Measurements from ENCODE around the gene BANF2.
A peak's percentile ranks its signal among the peaks of the same experiment; 100 is the strongest.
"Not testable (repeated sequence)": the region's sequence is repeated elsewhere in the genome, so short reads cannot be mapped to it uniquely, and the experiment has no call there.

BANF2 gene

DNA sequence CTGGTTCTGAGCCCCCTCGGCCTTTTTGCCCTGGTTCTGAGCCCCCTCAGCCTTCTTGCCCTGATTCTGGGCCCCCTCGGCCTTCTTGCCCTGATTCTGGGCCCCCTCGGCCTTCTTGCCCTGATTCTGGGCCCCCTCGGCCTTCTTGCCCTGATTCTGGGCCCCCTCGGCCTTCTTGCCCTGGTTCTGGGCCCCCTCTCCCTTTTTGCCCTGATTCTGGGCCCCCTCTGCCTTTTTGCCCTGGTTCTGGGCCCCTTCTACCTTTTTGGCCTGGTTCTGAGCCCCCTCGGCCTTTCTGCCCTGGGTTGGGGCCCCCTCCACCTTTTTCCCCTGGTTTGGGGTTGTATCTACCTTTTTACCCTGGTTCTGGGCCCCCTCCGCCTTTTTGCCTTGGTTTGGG lies 40.4 kb upstream of the BANF2 start:
- not testable (repeated sequence) for H3K9me3 Mint-ChIP-seq, H3K27ac Mint-ChIP-seq

DNA sequence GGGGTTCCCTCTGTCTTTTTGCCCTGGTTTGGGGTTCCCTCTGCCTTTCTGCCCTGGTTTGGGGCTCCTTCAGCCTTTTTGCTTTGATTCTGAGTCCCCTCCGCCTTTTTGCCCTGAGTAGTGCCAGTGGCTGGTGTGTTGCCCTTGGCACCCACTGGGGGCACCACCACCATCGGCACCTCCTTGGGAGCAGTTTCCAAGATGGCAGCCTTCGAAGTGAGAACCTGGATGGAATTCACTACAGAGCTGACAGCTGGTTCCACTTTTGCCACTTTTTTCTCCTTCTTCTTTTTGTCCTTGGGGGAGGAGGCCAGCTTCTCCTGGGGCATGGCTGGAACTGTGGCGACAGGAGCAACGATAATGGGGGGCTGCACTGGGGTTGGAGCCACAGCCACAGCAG lies 40.0 kb upstream of the BANF2 start:
- no peaks in the 10 kb centered on the region for H3K27me3 Mint-ChIP-seq
- peaks cover 37 to 48% of the 10 kb centered on the region in 2 donors for H3K36me3 Mint-ChIP-seq
- H3K4me3 Mint-ChIP-seq: no peak overlapping the region
- H3K27ac Mint-ChIP-seq: peak overlapping the region; percentile 76
- H3K4me1 Mint-ChIP-seq: peaks cover 40 to 82% of the 10 kb centered on the region in 2 donors
- ATAC-seq (replicated peaks) (no peak), DNase-seq (no peak)
- H3K9me3 Mint-ChIP-seq: peaks cover 3 to 4% of the 10 kb centered on the region in 2 donors

More for the DNA sequence above, 40.4 kb upstream of the BANF2 start:
- Mint-ChIP-seq H3K36me3 (peaks cover 41 to 52% of the 10 kb centered on the region in 2 donors), H3K4me1 (peaks cover 36 to 83% of the 10 kb centered on the region in 2 donors)
- ATAC-seq (replicated peaks); H3K4me3 Mint-ChIP-seq; H3K27me3 Mint-ChIP-seq; DNase-seq: not testable (repeated sequence)

DNA sequence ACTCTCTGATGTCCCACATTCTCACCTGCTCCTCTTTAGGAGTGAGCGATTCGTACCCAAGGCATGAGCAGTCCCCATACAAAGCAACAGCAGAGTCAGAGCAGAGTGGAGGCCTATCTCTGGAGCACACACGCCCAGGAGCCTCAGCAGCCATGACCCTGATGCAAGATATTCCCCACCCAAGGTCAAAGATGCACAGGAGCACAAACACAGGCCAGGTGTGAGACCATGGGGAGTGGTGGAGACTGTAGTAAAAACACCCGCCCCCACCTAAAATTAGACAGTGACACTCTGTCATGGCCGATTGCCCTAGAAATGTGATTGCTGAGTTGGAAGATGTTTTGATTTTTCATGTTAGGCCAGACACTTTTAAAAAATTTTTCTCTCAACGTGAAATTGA lies 39.1 kb upstream of the BANF2 start:
- DNase-seq: no peak
- Mint-ChIP-seq H3K4me3 (peak overlapping the region in 1 of 2 donors; percentile 39), H3K27me3 (no peaks in the 10 kb centered on the region), H3K4me1 (peaks cover 41 to 83% of the 10 kb centered on the region in 2 donors), H3K27ac (peak overlapping the region; percentile 65), H3K9me3 (peaks cover 3 to 4% of the 10 kb centered on the region in 2 donors), H3K36me3 (peaks cover 37 to 44% of the 10 kb centered on the region in 2 donors)
- no peak for ATAC-seq (replicated peaks)

DNA sequence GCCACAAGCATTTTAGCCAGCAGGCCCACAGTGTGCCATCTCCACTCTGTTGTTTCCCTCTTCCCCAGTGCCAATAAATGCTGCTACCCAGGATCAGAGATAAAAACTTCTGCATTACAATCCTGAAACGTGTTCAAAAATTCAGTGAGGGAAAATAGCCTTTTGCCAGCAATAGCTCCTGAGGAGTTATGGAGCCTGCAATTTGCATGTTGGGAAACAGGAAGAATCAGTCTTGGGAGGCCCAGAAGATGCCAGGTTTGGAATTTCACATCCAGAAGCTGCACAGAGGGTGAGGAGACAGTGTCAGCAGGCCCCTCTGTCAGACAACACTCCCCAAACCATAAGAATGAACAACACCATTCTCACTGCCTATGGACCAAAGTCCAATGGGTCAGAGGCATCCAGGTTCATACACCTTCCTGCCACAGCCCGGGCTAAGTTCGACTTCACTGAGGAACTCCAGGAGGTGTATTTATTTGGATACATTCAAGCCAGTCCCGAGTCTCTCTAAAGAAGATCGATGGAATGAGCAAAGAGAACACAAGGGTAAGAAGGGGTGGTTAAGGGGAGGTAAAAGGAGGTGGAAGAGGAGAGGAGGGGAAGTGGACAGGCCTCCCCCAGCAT lies 38.5 kb upstream of the BANF2 start:
- ATAC-seq (replicated peaks) (no peak), DNase-seq (no peak)
- no peaks in the 10 kb centered on the region for H3K27me3 Mint-ChIP-seq
- H3K9me3 Mint-ChIP-seq: peaks cover 3 to 4% of the 10 kb centered on the region in 2 donors
- H3K4me1 Mint-ChIP-seq: peaks cover 45 to 84% of the 10 kb centered on the region in 2 donors
- H3K36me3 Mint-ChIP-seq: peaks cover 37 to 44% of the 10 kb centered on the region in 2 donors
- H3K4me3 Mint-ChIP-seq: no peak overlapping the region
- H3K27ac Mint-ChIP-seq: peak overlapping the region; percentile 89

DNA sequence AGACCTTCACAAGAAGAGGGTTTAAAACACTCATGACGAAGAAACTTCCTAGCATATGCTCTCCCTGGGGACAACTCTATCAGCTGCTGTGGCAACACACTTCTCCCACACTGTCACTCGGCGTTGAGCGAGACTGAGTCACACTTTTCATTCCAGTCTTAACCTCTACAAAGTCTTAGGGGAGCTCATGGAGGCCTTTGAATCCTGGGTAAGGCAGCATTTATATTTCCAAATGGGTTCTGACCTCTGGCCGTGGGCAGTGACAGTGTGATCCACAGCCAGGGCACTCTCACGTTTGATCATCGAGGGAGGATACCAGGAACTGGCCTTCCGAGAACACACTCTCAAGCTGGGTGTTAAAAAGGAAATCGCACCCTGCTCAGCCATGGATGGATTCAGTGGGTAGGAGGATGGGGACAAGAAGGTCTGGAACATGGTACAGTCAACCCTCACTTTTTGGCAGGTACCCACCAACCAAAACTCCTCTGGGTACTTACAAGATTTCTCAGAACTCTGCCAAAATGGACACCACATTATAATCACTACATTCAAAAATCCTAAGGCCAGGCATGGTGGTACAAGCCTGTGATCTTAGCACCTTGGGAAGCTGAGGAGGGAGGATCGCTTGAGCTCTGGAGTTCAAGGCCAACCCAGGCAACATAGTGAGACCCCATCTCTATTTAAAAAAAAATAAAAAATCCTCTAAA lies 37.3 kb upstream of the BANF2 start:
- ATAC-seq (replicated peaks) (peak; percentile 92 to 93), DNase-seq (peak; percentile 70)
- Mint-ChIP-seq H3K4me3 (peak overlapping the region; percentile 41 to 55), H3K36me3 (peaks cover 32 to 38% of the 10 kb centered on the region in 2 donors), H3K27ac (peak overlapping the region; percentile 89), H3K9me3 (peaks cover 3 to 4% of the 10 kb centered on the region in 2 donors), H3K4me1 (peaks cover 46 to 77% of the 10 kb centered on the region in 2 donors), H3K27me3 (no peaks in the 10 kb centered on the region)

DNA sequence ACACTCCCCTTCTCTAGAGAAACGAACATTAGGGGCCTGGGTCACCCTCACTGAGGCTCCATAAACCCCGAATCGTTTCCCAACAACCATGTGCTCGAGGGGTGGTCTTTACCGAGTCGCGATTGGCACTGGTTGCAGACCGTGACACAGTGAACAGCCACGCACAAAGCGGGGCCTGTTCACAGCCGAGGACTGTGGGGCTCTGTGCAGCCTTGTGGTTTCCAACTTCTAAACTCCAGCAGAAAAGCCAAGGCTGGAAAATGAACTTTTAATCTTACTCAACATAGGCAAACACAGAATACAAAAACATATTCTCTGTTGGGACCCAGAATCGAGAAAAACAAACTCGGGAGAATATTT lies 36.7 kb upstream of the BANF2 start:
- Mint-ChIP-seq H3K4me1 (peaks cover 45 to 77% of the 10 kb centered on the region in 2 donors), H3K4me3 (no peak overlapping the region), H3K36me3 (peaks cover 32 to 38% of the 10 kb centered on the region in 2 donors), H3K9me3 (peaks cover 3 to 4% of the 10 kb centered on the region in 2 donors), H3K27ac (no peak overlapping the region), H3K27me3 (no peaks in the 10 kb centered on the region)
- DNase-seq: no peak
- ATAC-seq (replicated peaks): no peak

DNA sequence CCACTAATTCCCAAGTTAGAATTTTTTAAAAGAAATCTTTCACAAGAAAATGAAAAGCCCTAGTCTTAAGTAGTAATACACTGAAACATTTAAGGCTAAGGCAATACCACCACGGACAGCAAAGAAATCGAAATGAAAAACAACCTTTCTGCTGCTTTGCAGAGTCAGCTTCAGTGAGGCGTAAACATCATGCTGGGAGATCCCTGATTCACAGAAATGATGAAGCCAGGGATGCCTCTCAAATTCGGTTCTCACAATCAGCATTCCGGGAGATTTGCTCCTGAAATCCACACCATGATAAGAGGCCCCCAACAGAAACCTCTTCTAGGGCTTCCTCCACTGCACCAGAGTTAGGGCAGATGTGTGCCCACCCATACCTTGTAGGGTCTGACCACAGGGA lies 36.3 kb upstream of the BANF2 start:
- Mint-ChIP-seq H3K4me3 (no peak overlapping the region), H3K27ac (no peak overlapping the region), H3K27me3 (no peaks in the 10 kb centered on the region)

DNA sequence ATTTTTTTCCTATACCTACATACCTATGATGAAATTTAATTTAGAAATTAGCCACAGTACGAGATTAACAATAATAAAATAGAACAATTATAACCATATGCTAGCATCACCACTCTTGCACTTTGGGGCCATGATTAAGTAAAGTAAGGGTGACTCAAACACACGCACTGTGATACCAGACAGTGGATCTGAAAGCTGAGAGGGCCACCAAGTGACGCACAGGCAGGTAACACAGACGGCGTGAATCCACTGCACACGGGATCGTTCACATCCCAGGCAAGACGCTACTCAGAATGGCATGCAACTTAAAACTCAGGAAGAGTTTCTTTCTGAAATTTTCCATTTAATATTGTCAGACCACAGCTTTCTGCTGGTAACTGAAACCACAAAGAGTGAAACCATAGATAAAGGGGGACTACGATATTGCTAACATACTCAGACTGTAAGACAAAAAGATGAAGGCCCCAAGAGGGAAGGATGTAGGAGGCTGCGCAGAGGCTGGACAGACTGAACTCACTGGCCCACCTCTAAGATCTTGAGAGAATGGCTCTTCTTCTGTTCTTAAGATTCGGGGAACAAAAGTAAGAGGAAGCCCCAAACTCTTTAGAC lies 35.6 kb upstream of the BANF2 start:
- peak; percentile 50 to 52 for ATAC-seq (replicated peaks)

More for the DNA sequence above, 36.3 kb upstream of the BANF2 start:
- DNase-seq (no peak), ATAC-seq (replicated peaks) (no peak)
- peaks cover 31 to 38% of the 10 kb centered on the region in 2 donors for H3K36me3 Mint-ChIP-seq
- H3K4me1 Mint-ChIP-seq: peaks cover 44 to 75% of the 10 kb centered on the region in 2 donors
- H3K9me3 Mint-ChIP-seq: peaks cover 3 to 4% of the 10 kb centered on the region in 2 donors

DNA sequence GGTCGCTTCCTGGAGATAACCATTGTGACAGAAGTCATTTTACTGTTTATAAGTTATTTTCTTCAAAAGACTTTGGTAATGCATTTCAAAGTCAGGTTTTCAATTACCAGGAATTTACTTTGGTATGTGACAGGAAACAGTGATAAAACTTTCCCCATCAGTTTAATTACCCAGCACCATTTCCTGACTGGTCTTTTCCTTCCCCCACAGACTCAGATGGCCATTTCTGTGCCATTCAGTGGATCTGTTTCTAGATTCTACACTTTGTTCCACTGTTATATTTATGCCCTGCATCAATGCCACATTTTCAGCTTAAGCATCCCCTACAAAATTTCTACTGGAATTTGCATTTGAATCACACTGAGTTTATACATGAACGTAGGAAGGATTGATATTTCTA lies 34.0 kb upstream of the BANF2 start:
- DNase-seq (no peak), ATAC-seq (replicated peaks) (no peak)
- Mint-ChIP-seq H3K9me3 (no peaks in the 10 kb centered on the region), H3K36me3 (peaks cover 18 to 33% of the 10 kb centered on the region in 2 donors), H3K27me3 (no peaks in the 10 kb centered on the region), H3K4me1 (peaks cover 39 to 72% of the 10 kb centered on the region in 2 donors), H3K4me3 (no peak overlapping the region), H3K27ac (peak overlapping the region; percentile 2)

More for the DNA sequence above, 35.6 kb upstream of the BANF2 start:
- no peak for DNase-seq
- Mint-ChIP-seq H3K36me3 (peaks cover 28 to 39% of the 10 kb centered on the region in 2 donors), H3K4me3 (peak overlapping the region; percentile 54), H3K9me3 (no peaks in the 10 kb centered on the region), H3K27ac (peak overlapping the region; percentile 79), H3K27me3 (no peaks in the 10 kb centered on the region), H3K4me1 (peaks cover 44 to 79% of the 10 kb centered on the region in 2 donors)

DNA sequence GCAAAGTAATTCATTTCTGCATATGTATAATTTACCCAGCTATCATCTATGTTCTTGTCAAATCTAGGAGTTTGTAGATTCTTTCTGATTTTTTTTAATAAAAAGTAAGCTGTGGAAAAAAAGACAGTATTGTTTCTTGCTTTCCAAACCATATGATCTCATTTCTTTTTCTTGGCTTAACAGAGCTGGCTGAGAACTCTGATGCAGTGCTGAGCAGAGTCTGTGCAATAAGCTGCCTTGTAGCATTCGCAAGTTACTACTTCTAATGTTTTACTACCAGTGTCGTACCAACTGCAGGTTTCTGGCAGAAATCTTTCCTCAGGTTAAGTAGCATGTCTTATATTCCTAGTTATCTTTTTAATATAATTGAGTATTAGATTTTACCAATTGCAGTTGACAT lies 33.3 kb upstream of the BANF2 start:
- no peaks in the 10 kb centered on the region for H3K27me3 Mint-ChIP-seq
- H3K9me3 Mint-ChIP-seq: no peaks in the 10 kb centered on the region
- H3K27ac Mint-ChIP-seq: no peak overlapping the region
- no peak for DNase-seq
- H3K4me1 Mint-ChIP-seq: peaks cover 39 to 72% of the 10 kb centered on the region in 2 donors
- no peak overlapping the region for H3K4me3 Mint-ChIP-seq
- no peak for ATAC-seq (replicated peaks)
- H3K36me3 Mint-ChIP-seq: peaks cover 25 to 38% of the 10 kb centered on the region in 2 donors

DNA sequence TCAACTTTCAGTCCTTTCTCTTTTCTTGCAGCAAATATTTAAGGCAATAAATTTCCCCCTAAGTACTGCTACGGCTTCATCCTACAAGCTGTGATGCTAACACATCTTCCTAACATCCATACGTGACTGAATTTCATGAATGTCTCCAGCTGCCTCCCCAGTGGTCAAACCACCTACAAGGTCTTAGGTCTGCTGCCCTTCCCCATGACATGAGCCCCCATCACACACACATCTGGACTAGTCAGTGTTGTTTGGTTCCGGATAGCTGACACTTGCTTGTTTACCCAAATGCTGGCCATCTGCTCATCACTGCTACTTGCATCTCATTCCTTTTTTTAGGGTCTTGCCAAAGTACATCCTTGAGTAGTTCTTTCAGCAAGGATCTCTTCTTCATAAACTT lies 32.3 kb upstream of the BANF2 start:
- peaks cover 34 to 68% of the 10 kb centered on the region in 2 donors for H3K4me1 Mint-ChIP-seq
- DNase-seq (no peak), ATAC-seq (replicated peaks) (no peak)
- H3K27me3 Mint-ChIP-seq: no peaks in the 10 kb centered on the region
- H3K9me3 Mint-ChIP-seq: no peaks in the 10 kb centered on the region
- H3K4me3 Mint-ChIP-seq: no peak overlapping the region
- H3K36me3 Mint-ChIP-seq: peaks cover 27 to 35% of the 10 kb centered on the region in 2 donors
- H3K27ac Mint-ChIP-seq: no peak overlapping the region

DNA sequence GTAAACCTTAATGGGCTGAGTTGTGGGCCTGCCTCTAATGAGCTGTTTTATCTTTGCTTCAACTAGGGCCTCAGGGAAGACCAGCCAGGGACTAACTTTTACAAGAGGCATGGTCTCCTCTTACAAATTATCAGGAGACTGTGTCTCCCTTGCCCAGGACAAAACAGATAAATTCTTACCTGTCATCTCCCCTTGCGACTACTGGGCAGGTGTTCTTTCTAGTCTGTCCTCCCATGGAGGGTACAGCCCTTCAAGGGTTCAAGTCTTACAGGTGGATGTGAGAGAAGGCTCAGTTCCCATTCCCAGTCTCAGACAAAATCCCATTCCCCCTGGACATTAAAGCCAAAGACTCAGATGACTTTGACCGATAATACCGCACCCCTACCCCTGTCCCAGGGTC lies 31.3 kb upstream of the BANF2 start:
- Mint-ChIP-seq H3K36me3 (peaks cover 30 to 34% of the 10 kb centered on the region in 2 donors), H3K9me3 (no peaks in the 10 kb centered on the region), H3K4me3 (no peak overlapping the region), H3K27me3 (no peaks in the 10 kb centered on the region), H3K4me1 (peaks cover 36 to 67% of the 10 kb centered on the region in 2 donors), H3K27ac (peak overlapping the region; percentile 26)
- no peak for ATAC-seq (replicated peaks)
- DNase-seq: no peak

DNA sequence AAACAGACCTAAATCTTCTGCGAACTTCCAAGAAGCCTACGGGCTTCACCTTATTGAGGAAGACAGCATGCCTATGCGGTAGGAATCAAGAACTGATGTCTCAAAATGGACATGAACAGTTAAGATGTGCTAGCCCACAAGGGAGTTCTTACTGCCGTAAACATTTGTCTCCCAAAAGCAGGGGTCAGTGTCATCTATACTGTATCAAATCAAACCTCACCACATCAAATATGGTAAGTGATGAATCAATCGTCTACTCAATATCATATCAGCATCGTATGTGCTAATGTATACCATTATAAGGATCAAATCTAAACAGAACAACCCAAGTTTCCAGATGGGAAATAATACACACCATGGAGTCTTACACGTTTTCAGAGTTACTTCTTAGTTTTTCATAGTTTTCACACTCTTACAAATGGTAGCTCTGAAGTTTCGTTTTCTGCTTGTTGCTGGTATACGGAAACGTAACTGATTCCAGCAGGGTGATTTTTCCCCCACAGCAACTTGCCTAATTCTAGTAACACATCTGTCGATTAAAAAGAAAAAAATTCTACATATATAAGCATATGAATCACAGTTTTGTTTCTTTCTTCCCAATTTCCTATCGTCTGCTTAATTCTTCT lies 30.3 kb upstream of the BANF2 start:
- Mint-ChIP-seq H3K4me3 (no peak overlapping the region), H3K9me3 (no peaks in the 10 kb centered on the region), H3K27ac (no peak overlapping the region), H3K27me3 (no peaks in the 10 kb centered on the region), H3K4me1 (peaks cover 35 to 67% of the 10 kb centered on the region in 2 donors), H3K36me3 (peaks cover 33 to 38% of the 10 kb centered on the region in 2 donors)
- ATAC-seq (replicated peaks) (no peak), DNase-seq (no peak)

DNA sequence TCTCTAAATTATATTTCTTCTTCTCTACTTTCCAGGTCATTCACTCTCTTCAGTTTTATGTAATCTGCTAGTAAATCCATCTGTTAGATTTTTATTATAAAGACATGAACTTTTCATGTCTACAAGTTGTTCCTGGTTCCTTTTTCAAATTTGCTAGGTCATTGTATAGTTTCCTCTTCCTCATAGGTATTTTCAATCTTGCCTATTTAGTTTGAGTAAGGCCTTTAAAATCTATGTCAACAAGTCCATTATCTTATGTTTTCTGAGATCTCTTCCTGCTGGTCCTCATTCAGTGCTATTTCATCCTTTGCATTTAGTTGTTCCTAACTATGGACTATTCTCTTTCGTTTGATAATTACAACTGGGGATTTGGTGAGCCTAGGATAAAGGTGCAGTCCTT lies 28.8 kb upstream of the BANF2 start:
- DNase-seq (no peak), ATAC-seq (replicated peaks) (no peak)
- H3K9me3 Mint-ChIP-seq: no peaks in the 10 kb centered on the region
- peaks cover 38 to 52% of the 10 kb centered on the region in 2 donors for H3K36me3 Mint-ChIP-seq
- no peak overlapping the region for H3K4me3 Mint-ChIP-seq
- H3K27me3 Mint-ChIP-seq: no peaks in the 10 kb centered on the region
- peaks cover 28 to 59% of the 10 kb centered on the region in 2 donors for H3K4me1 Mint-ChIP-seq
- H3K27ac Mint-ChIP-seq: no peak overlapping the region

All from stimulated activated naive B cell treated with anti-CD40 and anti-IgM and Interleukin-4, amounts not matched to agents 10 μg/mL and 1 μg/mL and 100 μg/mL, for 72 hours (primary cell).